ENCODE measurements around the gene DLX5. TPM values are rescaled to one million over a fixed set of nuclear protein-coding genes. Genes with fewer than 3 reads are reported as not detected.
A peak's percentile ranks its signal among the peaks of the same experiment; 100 is the strongest.
"Not testable (repeated sequence)": the region's sequence is repeated elsewhere in the genome, so short reads cannot be mapped to it uniquely, and the experiment has no call there.

DLX5 gene
- polyA plus RNA-seq (40.5 and 44.6 TPM in 2 replicates), polyA minus RNA-seq (61.4 and 76.9 TPM in 2 replicates)

DNA sequence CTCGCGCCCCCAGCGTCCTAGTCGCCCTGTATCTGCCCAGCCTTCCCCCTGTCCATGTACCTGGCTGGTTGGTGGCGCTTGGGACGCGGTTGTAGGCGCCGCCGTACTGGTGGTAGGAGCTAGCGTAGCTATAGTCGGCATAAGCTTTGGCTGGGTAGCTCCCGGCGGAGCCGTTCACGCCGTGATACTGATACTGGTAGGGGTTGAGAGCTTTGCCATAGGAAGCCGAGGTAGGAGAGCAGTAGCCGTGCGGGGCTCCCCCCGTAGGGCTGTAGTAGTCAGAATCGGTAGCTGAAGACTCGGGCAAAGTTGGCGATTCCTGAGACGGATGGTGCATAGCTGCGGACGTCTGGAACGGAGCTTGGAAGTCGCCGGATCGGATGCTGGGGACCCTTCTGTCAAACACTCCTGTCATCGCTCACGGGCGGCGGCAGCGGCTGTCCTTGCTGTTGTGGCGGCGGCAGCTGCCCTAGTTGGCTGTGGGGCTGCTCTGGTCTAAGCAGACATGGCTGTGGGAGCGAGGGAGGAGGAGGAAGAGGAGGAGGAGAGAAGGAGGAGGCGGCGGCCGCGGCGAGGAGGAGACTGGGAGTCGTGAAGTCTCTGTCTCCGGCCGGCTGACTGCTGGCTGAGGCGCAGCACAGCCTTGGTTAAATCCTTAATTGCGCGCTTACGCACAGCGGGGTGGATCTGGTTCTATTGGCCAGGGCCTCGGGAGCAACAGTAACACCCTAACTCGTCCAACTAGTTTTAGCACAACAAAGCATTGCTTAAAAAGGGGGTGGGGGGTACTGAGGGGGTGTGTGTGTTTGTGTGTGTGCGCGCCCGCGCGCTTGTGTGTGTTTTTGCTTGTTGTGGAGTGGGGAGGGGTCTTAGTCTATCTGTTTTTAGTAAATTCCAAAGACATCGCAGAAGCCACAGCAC, at the start of gene DLX5:
Gene DLX5, minus strand, starts transcription at position 623 of the 921 bp plus-strand sequence. Its CDS starts 208 bp downstream, at position 415.
- no peaks in the 10 kb centered on the region for H3K9me3 ChIP-seq (ENCODE audit: low read length)

DNA sequence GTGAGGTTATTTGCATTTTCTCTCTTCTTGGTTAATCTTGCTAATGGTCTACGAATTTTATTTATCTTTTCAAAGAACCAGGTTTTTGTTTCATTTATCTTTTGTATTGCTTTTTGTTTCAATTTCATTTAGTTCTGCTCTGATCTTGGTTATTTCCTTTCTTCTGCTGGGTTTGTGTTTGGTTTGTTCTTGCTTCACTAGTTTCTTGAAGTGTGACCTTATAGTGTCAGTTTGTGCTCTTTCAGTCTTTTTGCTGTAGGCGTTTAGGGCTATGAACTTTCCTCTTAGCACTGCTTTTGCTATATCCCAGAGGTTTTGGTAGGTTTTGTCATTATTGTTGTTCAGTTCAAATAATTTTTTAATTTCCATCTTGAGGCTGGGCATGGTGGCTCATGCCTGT, 47.4 kb upstream of the DLX5 start:
- H3K27ac ChIP-seq (ENCODE audit: low read length); H3K4me3 ChIP-seq (ENCODE audit: low read length); H3K9me2 ChIP-seq (ENCODE audit: insufficient read depth, low read length); H3K79me2 ChIP-seq (replicated peaks; ENCODE audit: insufficient read depth, low read length); H3K4me2 ChIP-seq (ENCODE audit: low read length); H3K9me3 ChIP-seq (ENCODE audit: low read length); H3K27me3 ChIP-seq (ENCODE audit: insufficient read depth, low read depth, low read length); H3K9ac ChIP-seq (ENCODE audit: low read length); H4K20me1 ChIP-seq (ENCODE audit: insufficient read depth); H3F3A ChIP-seq (ENCODE audit: insufficient read depth, low read length, poor library complexity, severe bottlenecking); H3K36me3 ChIP-seq (ENCODE audit: insufficient read depth, low read length); H2AFZ ChIP-seq (ENCODE audit: low read depth, low read length): not testable (repeated sequence)

More for the DNA sequence above, at the start of gene DLX5:
- peaks cover 18% of the 10 kb centered on the region for H3K36me3 ChIP-seq (ENCODE audit: insufficient read depth, low read length)
- H2AFZ ChIP-seq (ENCODE audit: low read depth, low read length) = no peak within 1 kb of the TSS
- peak within 1 kb of the TSS; percentile 100 for H3K27ac ChIP-seq (ENCODE audit: low read length)
- TF ChIP-seq SMC3 (conservative IDR thresholded peaks at IDR 0.05; ENCODE audit: poor library complexity) (peak; percentile 43), MXI1 (conservative IDR thresholded peaks at IDR 0.05; ENCODE audit: poor library complexity, severe bottlenecking) (peak; percentile 64), RAD21 (conservative IDR thresholded peaks at IDR 0.05) (peak; percentile 39), EZH2 (IDR thresholded peaks at IDR 0.05; ENCODE audit: borderline replicate concordance, insufficient read depth, low read length, poor library complexity, severe bottlenecking) (no peak), EP300 (conservative IDR thresholded peaks at IDR 0.05; ENCODE audit: poor library complexity, severe bottlenecking) (peak; percentile 64), POLR2AphosphoS5 (IDR thresholded peaks at IDR 0.05) (peak; percentile 99), TAF1 (IDR thresholded peaks at IDR 0.05; ENCODE audit: low read depth) (peak; percentile 98)
- TF ChIP-seq, protein P1, sequence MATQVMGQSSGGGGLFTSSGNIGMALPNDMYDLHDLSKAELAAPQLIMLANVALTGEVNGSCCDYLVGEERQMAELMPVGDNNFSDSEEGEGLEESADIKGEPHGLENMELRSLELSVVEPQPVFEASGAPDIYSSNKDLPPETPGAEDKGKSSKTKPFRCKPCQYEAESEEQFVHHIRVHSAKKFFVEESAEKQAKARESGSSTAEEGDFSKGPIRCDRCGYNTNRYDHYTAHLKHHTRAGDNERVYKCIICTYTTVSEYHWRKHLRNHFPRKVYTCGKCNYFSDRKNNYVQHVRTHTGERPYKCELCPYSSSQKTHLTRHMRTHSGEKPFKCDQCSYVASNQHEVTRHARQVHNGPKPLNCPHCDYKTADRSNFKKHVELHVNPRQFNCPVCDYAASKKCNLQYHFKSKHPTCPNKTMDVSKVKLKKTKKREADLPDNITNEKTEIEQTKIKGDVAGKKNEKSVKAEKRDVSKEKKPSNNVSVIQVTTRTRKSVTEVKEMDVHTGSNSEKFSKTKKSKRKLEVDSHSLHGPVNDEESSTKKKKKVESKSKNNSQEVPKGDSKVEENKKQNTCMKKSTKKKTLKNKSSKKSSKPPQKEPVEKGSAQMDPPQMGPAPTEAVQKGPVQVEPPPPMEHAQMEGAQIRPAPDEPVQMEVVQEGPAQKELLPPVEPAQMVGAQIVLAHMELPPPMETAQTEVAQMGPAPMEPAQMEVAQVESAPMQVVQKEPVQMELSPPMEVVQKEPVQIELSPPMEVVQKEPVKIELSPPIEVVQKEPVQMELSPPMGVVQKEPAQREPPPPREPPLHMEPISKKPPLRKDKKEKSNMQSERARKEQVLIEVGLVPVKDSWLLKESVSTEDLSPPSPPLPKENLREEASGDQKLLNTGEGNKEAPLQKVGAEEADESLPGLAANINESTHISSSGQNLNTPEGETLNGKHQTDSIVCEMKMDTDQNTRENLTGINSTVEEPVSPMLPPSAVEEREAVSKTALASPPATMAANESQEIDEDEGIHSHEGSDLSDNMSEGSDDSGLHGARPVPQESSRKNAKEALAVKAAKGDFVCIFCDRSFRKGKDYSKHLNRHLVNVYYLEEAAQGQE (IDR thresholded peaks at IDR 0.05; ENCODE audit: borderline replicate concordance) = peak; percentile 97
- TF ChIP-seq, protein P2, sequence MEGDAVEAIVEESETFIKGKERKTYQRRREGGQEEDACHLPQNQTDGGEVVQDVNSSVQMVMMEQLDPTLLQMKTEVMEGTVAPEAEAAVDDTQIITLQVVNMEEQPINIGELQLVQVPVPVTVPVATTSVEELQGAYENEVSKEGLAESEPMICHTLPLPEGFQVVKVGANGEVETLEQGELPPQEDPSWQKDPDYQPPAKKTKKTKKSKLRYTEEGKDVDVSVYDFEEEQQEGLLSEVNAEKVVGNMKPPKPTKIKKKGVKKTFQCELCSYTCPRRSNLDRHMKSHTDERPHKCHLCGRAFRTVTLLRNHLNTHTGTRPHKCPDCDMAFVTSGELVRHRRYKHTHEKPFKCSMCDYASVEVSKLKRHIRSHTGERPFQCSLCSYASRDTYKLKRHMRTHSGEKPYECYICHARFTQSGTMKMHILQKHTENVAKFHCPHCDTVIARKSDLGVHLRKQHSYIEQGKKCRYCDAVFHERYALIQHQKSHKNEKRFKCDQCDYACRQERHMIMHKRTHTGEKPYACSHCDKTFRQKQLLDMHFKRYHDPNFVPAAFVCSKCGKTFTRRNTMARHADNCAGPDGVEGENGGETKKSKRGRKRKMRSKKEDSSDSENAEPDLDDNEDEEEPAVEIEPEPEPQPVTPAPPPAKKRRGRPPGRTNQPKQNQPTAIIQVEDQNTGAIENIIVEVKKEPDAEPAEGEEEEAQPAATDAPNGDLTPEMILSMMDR (IDR thresholded peaks at IDR 0.05; ENCODE audit: poor library complexity, severe bottlenecking) = no peak
- H3K79me2 ChIP-seq (replicated peaks; ENCODE audit: insufficient read depth, low read length) = peaks cover 78% of the 10 kb centered on the region
- H3K9me2 ChIP-seq (ENCODE audit: insufficient read depth, low read length) = no peaks in the 10 kb centered on the region
- H3K4me3 ChIP-seq (ENCODE audit: low read length) = peak within 1 kb of the TSS; percentile 87
- H3K4me2 ChIP-seq (ENCODE audit: low read length) = peak within 1 kb of the TSS; percentile 83
- peak within 1 kb of the TSS; percentile 99 for H3K9ac ChIP-seq (ENCODE audit: low read length)
- H4K20me1 ChIP-seq (ENCODE audit: insufficient read depth) = no peaks in the 10 kb centered on the region
- peaks cover 30% of the 10 kb centered on the region for H3K27me3 ChIP-seq (ENCODE audit: insufficient read depth, low read depth, low read length)
- H3F3A ChIP-seq (ENCODE audit: insufficient read depth, low read length, poor library complexity, severe bottlenecking) = peaks cover 4% of the 10 kb centered on the region
